ENCODE measurements around the gene LCN15.

GRCh38 chr9:136754059-136754572 is 10.2 kb downstream of the LCN15 start:
- TF ChIP-seq CTCF (IDR thresholded peaks at IDR 0.05): no peak
- TF ChIP-seq POLR2A (IDR thresholded peaks at IDR 0.05): no peak

All from heart left ventricle (tissue), 13 donors.